ENCODE data around the gene CSNK1G1. TPM values are rescaled to one million over a fixed set of nuclear protein-coding genes. Genes with fewer than 3 reads are reported as not detected.

The CSNK1G1 gene
- polyA plus RNA-seq, 1 experiment: 8.0 TPM

GRCh38 chr15:64182859-64183370 lies 173.1 kb downstream of the CSNK1G1 start:
- Histone ChIP-seq H3K27me3 (ENCODE audit: control insufficient read depth, insufficient read depth, low read length) (no peaks in the 10 kb centered on the region), H3K36me3 (ENCODE audit: control insufficient read depth, insufficient read depth, low read length) (peaks cover 8% of the 10 kb centered on the region; the same call in 1 of the 2 replicates), H3K4me3 (ENCODE audit: low read depth, low read length) (no peak overlapping the region)
- ChIA-PET POLR2A (no interaction called here), CTCF (no interaction called here)
- no peak for DNase-seq (ENCODE audit: low read depth)
- TF ChIP-seq CTCF (IDR thresholded peaks at IDR 0.05; ENCODE audit: insufficient read depth, low read depth, low read length): no peak

- no peak overlapping the region for H3K4me3 ChIP-seq (ENCODE audit: low read depth, low read length)
- no peaks in the 10 kb centered on the region for H3K27me3 ChIP-seq (ENCODE audit: control insufficient read depth, insufficient read depth, low read length)
- CTCF ChIA-PET: interaction anchor here (1.5 to 1.9 kb wide), 2 partner anchors 9 to 16 kb away, joined by 4 read pairs; no protein-coding TSS in a partner anchor
- no peak for DNase-seq (ENCODE audit: low read depth)
- POLR2A ChIA-PET: interaction anchor here (0.5 kb wide), 1 partner anchor 183 kb away, joined by 7 read pairs; no protein-coding TSS in a partner anchor
- peaks cover 11% of the 10 kb centered on the region for H3K36me3 ChIP-seq (ENCODE audit: control insufficient read depth, insufficient read depth, low read length)
- TF ChIP-seq CTCF (IDR thresholded peaks at IDR 0.05; ENCODE audit: insufficient read depth, low read depth, low read length): no peak
Observed at GRCh38 chr15:64180235-64180824, 175.6 kb downstream of the CSNK1G1 start.

GRCh38 chr15:64166102-64166890 lies 189.7 kb downstream of the CSNK1G1 start:
- no peak for DNase-seq (ENCODE audit: low read depth)
- Histone ChIP-seq H3K27me3 (ENCODE audit: control insufficient read depth, insufficient read depth, low read length) (no peaks in the 10 kb centered on the region), H3K36me3 (ENCODE audit: control insufficient read depth, insufficient read depth, low read length) (no peaks in the 10 kb centered on the region; the same call in 1 of the 2 replicates), H3K4me3 (ENCODE audit: low read depth, low read length) (no peak overlapping the region)
- CTCF ChIA-PET: interaction anchor here (1.2 kb wide), 1 partner anchor 21 kb away, joined by 3 read pairs; no protein-coding TSS in a partner anchor
- no peak for TF ChIP-seq CTCF (IDR thresholded peaks at IDR 0.05; ENCODE audit: insufficient read depth, low read depth, low read length)
- POLR2A ChIA-PET: no interaction called here

GRCh38 chr15:64164436-64164835 lies 191.5 kb downstream of the CSNK1G1 start:
- ChIA-PET POLR2A (no interaction called here), CTCF (interaction anchor here (1.3 to 2.1 kb wide), 3 partner anchors 13 to 193 kb away, joined by 4 to 6 read pairs (median 4); no protein-coding TSS in a partner anchor)
- Histone ChIP-seq H3K4me3 (ENCODE audit: low read depth, low read length) (no peak overlapping the region), H3K36me3 (ENCODE audit: control insufficient read depth, insufficient read depth, low read length) (peaks cover 6% of the 10 kb centered on the region), H3K27me3 (ENCODE audit: control insufficient read depth, insufficient read depth, low read length) (no peaks in the 10 kb centered on the region)
- DNase-seq (ENCODE audit: low read depth): no peak
- TF ChIP-seq CTCF (IDR thresholded peaks at IDR 0.05; ENCODE audit: insufficient read depth, low read depth, low read length): no peak
